HG03060 (cell line): ENCODE data around the gene LGALSL.

Source experiments
- ATAC-seq: cut with Tn5 transposase; IDR thresholded peaks from one replicate; pipeline ENCODE4 v1.9.1; 2021; ENCODE audit warnings: low read depth, moderate number of reproducible peaks; ENCODE audit not compliant: unreplicated experiment

LGALSL gene

DNA sequence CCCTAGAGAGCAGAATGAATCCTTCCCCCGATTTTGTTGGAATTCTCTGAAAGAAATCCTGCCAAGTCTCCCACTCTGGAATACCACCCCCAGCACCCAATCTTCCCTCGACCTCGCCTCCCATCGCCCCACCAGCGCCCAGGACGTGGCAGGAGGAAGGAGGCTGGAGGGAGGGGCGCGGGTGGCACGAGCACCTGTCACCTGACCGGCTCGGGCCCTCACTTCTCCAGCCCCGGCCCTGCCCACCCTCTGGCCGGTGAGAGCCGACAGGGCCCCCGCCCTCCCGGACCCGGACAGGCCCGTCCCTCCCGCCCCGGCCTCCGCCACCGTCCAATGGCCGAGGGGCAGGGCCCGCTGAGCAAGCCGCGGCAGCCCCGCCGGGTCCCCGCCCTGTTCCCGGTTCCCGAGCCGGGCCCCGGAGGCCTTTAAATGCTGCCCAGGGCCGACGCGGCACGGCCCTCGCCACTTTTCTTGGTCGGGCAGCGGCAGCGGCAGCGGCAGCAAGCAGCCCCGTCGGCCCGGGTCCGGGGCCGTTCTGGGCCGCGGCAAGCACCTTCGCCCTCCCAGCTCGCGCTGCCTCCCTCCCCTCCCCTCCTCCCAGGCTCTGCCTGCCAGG lies at the start of gene LGALSL:
TSS of gene LGALSL (plus strand) at position 393 of the 616 bp plus-strand sequence. CDS start 384 bp downstream, outside the sequence.
- ATAC-seq: no peak

DNA sequence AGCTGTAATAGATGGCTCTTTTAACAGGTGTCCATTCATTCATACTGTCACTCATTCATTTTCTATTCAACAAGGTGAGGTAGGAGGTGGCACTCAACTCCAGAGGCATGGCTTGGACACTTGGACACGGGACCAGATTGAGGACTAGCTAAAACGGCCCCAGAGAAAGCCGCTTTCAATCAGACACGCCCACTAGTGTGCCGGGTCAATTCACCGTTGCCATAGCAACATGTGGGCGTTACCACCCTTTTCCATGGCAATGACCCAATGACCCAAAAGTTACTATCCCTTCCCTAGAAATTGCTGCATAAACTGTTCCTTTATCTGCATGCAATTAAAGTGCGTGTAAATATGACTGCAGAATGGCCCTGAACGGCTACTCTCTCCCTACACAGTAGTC lies 49.2 kb upstream of the LGALSL start:
- no peak for ATAC-seq

DNA sequence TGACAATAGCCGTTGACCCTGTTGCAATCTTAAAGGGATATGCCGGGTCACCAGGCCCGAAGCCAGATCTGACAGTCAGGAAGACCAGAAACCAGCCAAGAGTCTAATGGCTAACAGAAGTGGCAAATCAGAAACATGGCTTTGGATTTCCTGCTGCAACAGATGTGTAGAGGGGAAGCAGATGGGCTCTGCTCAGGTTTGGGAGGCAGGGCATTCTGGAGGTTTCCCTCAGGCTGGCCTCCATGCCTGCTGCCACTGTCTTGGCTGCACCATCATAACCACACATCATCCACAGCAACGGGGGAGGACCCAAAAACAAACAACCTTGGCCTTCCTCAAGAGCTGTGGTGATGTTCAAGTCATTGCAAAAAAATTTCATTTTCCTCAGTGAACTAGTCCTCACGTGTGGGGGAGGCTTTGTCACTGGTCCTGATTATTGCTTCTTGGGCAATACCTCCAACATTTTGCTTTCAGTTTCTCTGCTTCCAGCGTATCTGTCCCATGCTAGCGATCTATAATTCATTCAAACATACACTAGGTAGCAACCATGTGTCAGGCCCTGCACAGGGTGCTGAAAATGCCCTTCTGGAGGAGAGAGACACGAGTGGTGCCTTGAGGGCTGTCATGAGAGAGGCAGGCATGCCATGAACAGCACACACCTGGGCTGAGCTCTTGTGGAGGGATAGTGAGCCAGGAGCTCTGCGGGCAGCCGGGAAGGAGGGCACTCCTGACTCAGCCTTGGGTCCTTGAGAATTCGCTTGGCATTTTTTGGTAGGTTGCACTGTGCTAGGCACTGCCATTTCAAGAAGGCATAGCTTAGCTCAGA lies 48.2 kb upstream of the LGALSL start:
- no peak for ATAC-seq

DNA sequence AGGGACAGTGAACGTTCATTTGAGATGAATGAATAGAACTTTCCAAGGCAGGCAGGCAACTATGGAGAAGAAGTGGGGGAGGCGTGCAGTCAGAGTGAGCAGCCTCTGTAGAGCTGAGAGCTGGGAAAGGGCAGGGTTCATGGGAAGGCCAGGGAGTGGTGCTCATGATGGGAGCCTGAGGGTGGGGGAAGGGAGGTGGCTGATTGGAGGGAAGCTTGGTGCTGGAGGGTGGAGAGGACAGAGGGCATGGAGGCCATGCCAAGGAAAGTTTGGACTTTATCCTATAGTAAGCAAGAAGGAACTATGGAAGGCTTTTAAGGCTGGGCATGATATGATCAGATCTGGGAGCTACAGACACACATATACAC lies 47.6 kb upstream of the LGALSL start:
- no peak for ATAC-seq

DNA sequence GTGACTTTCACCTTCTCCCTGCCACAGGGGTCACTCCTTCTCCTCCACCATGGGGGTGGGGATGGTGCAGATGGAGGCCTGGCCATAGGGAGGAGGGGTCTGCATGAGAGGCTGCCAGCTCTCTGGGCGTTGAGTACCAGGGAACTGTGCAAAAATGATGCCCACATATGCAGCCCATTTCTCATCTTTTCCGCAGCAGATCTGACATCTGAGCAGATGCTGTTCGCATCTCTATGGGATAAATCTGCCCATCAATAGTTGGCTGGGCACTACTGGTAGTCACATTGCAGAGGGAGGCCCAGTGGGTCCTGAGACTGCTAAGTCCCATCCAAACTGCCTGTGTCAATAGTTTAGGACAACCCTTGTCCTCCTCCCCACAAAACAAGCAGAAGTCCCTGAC lies 45.9 kb upstream of the LGALSL start:
- ATAC-seq: no peak

DNA sequence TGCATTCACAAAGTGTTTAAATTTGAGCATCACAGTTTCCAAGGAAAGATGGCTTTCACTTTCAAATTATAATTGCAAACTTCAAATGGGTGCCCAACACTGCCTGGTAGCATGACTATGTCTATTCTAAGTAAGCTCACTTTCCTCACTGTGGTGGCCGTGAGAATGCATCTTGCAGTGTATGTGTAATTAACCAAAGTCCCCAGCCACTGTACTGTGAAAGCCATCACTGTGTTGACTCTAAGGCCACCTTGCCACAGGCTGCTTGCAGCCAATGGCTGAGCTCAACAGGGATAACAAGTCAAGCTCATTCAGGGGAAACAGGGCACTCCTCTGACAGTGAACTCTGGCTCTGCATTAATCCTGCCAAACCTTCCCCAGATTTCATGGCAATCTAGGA lies 43.3 kb upstream of the LGALSL start:
- ATAC-seq: no peak

DNA sequence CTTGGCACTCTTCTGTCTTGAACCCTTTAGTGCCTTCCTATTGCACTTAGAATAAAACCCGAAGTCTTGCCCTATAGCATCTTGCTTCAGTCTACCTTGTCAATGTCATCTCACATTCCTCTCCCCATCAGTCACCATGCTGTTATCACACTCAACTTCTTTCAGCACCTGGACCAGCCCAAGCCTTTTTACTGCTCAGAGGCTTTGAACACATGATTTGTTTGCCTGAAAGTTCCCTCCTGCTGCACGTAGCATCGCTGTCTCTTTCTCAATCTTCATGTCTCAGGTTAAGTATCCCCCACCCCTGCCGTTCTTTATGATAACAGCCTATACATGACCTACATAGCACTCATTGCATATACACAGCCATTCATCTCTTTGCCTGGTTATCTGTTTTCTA lies 41.3 kb upstream of the LGALSL start:
- no peak for ATAC-seq

DNA sequence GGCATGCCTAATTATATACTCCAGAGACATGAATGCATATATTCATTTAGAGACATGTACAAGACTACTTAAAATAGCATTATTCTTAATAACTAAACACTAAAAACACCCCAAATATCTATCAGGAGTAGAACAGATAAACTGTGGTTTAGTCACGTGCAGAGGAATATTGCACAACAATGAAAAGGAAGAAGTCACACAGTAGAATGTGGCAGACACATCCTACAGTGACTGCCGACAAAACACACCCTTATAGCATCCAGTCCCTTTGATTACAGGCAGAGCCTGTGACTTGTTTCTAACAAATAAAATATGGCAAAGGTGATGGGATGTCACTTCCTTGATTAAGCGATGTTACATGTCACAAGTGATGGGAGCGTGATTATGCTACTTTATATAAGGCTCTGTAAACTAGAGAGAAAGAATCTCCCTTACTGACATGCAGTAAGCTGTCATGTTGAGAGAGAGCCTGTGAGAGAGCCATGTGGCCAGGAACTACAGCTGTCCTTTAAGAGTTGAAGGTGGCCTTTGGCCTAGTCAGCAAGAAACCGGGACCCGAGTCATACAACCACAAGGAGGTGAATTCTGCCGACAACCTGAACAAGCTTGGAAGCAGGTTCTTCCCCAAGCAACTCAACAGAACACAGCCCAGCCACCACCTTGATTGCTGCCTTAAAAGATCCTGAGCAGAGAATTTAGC lies 39.1 kb upstream of the LGALSL start:
- no peak for ATAC-seq

DNA sequence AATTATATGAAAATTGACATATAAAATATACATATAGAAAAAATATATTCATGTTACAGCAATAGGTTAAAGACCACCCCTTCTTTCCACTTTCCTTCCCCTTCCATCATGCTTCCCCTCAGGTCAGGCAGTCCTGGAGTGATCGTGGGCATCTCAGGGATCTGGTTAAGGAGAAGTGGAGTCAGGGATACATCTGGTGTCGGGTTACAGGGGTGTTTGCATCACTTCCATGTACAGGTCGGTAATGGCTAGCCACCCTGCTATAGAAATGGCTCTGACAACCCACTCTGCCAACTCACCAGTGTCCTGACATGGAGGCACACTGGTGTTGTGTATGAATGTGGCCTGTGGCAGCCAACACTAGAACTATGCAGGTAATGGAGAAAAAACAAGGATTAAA lies 36.3 kb upstream of the LGALSL start:
- no peak for ATAC-seq

DNA sequence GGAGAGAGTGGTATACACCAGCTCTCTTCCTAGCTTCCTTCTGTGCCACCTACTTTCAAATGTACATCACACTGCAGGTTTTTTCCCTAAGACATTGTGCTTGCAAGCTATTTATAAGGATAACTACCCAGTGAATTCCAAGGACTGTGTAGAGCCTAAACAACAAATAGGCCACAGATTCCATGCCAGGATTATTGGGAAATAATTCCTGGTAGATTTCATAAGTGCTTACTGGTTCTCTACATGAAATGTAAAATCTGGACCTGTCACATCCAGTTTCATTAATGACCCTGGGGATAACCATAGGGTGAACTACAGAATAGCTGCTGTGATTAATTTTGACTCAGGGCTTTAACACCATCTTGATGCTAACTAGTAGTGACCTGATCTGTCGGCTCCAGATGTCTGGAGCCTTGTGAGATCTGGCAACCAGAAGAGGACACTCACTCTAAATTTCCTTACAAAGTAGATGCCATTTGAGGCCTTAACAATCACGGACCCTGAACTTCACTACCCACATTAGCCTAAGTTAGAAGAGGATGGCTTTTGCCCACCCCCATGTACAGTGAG lies 34.3 kb upstream of the LGALSL start:
- no peak for ATAC-seq

DNA sequence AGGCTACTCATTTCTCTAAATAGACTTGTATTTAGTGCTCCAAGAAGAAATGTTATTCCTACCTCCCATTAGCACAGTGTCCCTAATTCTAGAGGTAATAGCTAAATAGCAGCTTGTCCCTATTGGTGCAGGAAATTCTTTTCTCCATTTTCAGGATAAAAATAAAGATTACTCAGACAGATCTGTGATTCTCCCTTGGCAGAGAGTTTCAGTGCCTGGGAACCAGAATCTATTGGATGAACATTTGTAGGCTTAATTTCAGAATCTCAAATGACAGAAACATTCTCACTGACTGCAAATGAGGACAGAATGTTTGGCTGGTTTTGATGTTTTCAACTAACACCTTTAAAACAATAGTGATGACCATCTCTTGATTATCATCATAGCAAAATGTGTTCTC lies 33.3 kb upstream of the LGALSL start:
- no peak for ATAC-seq

DNA sequence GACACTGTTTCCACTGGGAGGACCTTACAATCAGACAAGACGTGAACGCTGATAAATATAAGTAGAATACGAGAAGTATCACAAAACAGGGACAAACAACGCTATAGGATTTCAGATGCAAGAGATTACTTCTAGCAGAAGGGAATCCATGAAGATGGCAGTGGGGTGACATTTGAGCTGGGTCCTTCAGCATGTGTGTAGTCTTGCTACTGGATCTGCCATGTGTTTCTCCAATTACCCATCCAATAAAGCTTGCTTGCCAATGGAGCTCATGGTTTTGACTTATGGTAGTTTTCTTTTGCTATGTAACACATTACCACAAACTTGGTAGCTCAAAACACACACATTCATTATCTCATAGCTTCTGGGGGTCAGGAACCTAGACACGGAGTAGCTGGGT lies 32.8 kb upstream of the LGALSL start:
- ATAC-seq: no peak

DNA sequence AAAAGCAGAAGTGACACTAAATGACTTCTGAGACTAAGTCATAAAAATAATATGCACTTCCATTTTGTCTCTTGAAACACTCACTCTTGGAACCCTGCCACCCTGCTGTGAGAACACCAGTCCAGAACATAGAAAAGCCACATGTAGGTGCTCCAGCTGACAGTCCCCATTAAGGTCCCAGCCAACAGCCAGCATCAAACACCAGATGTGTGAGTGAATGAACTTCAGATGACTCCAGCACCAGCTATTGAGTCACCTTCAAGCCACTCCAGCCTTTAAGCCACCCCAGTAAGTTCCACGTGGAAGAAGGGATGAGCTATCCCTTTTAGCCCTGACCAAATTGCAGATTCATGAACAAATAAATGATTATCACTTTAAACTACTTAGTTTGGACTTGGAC lies 31.5 kb upstream of the LGALSL start:
- ATAC-seq: no peak

DNA sequence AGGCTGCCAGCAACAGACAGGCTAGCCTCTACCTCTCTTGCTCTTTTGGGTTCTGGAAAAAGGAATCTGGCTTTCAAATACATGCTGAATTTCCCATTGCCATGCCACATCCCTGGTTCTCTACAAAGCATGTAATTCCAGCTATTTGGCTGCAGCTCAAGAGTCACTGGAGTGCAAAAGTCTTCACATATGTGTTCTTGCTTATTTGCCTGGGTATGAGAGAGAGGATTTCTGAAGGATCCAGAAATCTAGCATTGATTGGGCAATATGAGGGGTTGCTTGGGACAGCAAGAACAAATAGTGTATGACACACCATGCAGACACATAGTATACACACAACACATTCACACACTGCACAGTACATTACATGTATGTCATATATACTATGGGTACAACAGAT lies 30.7 kb upstream of the LGALSL start:
- ATAC-seq: no peak

DNA sequence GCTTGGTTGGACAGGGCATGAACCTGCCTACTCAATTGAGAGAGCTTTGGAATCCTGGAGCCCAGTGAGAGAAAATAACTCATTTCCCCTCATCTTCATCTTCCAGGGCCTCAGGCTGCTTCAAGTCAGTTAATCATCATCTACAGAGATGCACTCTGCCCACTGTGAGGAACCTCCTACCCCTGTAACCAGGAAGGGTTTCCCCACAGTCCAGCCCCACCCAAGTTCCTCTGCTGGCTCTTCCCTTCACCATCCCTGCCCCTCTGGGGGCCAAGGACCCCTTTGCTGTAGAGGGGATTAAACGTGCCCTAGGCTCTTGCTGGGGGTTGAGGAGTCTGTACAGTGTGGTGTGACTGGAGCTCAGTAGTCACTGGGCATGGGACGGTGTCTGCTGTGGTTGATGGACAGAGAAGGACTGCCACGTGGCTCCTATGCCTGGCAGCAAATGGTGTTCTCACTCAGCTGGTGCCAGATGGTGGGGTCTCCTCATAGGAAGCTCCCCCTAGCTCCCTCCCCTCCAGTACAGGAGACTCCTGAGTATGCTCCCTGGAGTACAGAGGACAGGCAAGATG lies 29.5 kb upstream of the LGALSL start:
- no peak for ATAC-seq

DNA sequence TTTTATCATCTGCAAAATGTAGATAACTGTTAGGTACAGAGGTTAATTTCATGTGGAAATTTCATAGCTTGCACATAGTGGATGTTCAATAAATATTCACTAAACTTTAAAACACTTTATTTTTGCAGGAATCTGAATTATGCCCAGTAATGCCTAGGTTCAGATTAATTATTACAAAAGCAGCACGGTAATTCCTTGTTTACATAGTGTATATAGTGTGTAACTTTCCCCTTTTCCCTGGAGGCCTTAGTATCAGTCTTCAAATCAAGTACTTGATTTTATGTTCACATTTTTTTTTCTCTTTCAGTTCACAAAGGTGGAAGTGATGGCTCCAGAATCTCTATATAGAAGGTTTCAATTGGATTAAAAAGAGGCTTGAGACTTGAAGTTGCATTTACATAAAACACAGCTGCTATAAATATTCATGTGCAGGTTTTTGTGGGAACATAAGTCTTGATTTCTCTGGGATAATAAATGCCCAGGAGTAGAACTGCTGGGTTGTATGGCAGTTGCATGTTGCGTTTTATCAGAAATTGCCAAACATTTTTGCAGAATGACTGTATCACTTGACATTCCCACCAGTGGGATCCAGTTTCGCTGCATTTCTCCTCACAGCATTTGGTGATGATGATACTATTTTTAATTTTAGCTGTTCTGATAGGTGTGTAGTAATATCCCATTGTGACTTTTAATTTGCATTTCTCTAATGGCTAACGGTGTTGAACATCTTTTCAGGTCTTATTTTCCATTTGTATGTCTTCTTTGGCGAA lies 27.6 kb upstream of the LGALSL start:
- no peak for ATAC-seq

DNA sequence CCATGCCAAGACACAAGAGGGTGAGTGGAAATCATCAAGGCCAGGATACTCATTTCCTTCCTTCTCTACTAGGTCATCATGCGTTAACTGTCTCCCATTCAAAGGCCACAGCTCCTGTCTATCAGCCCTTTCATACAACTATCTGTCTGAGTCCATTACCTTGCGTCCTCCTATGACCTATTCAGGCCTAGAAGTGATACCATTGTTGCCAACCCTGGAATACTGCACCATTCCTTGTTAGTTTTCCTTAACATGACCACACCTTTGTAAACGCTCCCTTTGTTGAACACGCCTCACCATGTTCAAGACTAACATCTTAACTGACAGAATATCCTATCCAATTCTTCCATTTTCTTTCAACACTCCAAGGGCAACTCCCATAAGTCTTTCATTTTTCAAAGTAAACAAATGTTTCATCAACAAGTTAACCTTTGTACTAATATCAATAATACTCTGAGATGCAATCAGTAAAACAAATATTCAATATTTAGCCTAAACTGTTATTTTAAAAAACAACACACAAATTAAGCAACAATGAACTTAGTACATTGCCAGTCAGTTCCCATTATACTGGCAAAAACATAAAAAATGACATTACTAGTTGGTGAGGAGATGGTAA lies 19.8 kb upstream of the LGALSL start:
- no peak for ATAC-seq

DNA sequence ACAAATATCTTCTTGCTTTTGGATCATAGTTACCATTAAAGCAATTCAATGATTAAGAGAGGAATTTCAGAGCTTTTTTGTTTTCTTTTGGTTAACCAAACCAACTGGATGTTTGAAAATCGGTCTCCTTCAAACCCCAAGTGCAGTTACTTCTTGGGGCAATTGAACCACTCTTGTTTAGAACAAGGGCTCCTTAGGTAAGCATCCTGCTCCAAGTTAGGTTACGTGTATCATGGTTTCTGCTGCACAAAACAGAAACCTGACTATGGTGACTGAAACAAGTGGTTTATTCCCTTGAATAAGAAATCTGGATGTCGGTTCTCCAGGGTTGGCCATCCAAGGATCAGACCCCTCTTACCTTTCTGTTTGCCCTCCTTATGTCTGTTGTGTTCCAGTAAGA lies 16.1 kb upstream of the LGALSL start:
- ATAC-seq: no peak

DNA sequence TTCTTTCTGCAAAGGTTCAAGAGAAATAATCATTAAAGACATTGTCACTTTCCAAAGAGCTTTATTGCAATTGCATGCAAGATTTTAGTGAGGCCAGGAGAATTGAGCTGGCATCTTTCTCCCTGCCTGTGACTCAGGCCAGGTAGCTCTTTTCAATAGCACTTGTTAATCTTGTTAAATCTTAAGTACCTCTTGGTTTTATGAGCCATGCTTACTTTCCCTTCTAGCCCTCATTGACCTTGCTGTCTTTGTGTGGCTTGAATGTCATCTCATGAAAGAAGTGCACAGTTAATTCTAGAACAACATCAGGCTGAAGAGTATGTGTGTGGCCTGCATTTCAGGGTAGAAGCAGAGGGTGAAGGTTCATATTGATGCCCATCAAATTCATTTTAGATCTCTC lies 14.8 kb upstream of the LGALSL start:
- no peak for ATAC-seq

DNA sequence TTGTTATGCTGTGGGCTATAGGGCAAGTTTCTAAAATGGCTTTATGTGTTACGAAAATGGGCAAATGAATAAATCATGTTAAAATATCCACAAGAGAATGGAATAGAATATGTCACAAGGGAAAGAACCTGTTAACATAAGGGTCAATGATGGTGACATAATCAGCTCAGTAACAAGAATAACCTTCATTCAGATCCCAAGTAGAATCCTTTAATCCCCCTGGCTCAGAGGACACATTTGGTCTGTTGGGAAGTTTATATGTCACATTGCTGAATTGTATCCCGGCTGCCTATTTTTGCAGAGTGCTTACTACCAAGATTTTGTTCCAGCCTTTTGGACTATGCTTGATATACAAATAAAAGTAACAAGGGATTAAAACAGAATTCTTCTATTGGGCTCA lies 13.1 kb upstream of the LGALSL start:
- ATAC-seq: no peak
